Gastrocnemius medialis (tissue), 4 donors: ENCODE results near the gene MINDY3.

Experiments
- CTCF ChIP-seq, 5 experiments: fragments of 450-650 bp in 3 of 5; fragments of 200-600 bp in 2 of 5; sonication (generic) in 2 of 5; IDR thresholded peaks in 4 of 5; conservative IDR thresholded peaks in 1 of 5; 1 replicate in 4 of 5; 2 replicates in 1 of 5; pipeline ENCODE4 v1.5.1; 2016 to 2019; ENCODE audit warnings: antibody characterized with exemption in 5 of 5, mild to moderate bottlenecking in 3 of 5, moderate library complexity in 3 of 5
- POLR2A ChIP-seq, 2 donors: fragments of 450-650 bp; IDR thresholded peaks; one replicate each; pipeline ENCODE4 v1.6.1; 2017; ENCODE audit warnings: antibody characterized with exemption in 2 of 2, mild to moderate bottlenecking in 2 of 2, moderate library complexity in 2 of 2

- TF ChIP-seq CTCF (IDR thresholded peaks at IDR 0.05 in 4 of 5, conservative IDR thresholded peaks at IDR 0.05 in 1 of 5) (no peak), POLR2A (IDR thresholded peaks at IDR 0.05) (no peak)
These were observed 19.4 kb upstream of the MINDY3 start for GRCh38 chr10:15879663-15880062.
